ENCODE data around the gene FYN.
"Not testable (repeated sequence)": the region's sequence is repeated elsewhere in the genome, so short reads cannot be mapped to it uniquely, and the experiment has no call there.

The FYN gene

DNA sequence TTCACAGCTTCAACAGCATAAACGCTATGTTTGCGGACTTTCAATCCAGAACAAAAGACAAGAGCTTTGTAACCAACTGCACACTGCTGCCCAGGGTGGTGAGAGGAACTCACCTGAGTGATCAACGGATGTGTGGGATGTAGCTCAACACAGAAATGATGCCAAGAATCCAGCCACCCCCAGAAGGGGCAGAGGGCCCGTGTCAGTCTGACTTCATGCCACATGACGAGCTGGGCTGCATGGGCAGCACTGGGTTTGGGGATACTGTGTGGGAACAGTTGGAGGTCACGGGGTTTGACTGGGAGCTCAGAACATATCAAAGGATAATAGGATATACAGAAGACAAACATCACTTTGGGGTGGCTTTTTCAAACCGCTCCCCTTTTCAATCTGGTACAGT lies 188.2 kb downstream of the FYN start:
- Histone ChIP-seq H3K36me3 (ENCODE audit: control insufficient read depth, insufficient read depth, low read length) (peaks cover 42% of the 10 kb centered on the region), H3K4me1 (ENCODE audit: control insufficient read depth, insufficient read depth, low read length) (peaks cover 7% of the 10 kb centered on the region), H3K27ac (ENCODE audit: low read depth, low read length) (no peak overlapping the region), H3K27me3 (ENCODE audit: control insufficient read depth, insufficient read depth, low read length) (no peaks in the 10 kb centered on the region), H3K9me3 (ENCODE audit: control insufficient read depth, insufficient read depth, low read length) (no peaks in the 10 kb centered on the region), H3K9ac (ENCODE audit: low read depth, low read length) (no peak overlapping the region), H3K4me3 (ENCODE audit: low read depth, low read length) (no peak overlapping the region)

DNA sequence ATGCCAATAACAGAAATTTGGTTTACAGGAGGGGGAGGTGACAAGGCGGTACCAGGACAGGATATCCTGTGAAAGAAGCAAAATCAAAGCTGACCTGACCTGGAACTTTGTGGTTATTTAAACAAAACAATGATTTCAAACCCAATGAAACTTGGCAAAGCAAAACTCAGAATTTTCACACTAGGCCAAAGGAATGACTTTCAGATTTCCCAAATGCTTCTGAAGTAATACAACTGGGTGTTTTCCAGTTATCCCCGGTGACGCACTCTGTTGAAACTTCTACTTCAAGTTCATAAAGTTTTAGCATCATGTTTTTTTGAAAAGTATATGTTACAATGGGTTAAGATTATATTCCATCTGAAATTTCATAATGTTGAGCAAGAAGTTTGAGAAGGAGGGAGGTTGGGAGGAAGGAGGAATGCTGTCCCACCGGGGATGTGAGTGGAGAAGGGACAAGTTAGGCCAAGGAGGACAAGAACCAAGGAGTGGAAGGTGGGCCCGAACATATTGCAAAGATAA lies 189.4 kb downstream of the FYN start:
- Histone ChIP-seq H3K4me3 (ENCODE audit: low read depth, low read length) (no peak overlapping the region), H3K36me3 (ENCODE audit: control insufficient read depth, insufficient read depth, low read length) (peaks cover 33% of the 10 kb centered on the region), H3K4me1 (ENCODE audit: control insufficient read depth, insufficient read depth, low read length) (peaks cover 7% of the 10 kb centered on the region)

DNA sequence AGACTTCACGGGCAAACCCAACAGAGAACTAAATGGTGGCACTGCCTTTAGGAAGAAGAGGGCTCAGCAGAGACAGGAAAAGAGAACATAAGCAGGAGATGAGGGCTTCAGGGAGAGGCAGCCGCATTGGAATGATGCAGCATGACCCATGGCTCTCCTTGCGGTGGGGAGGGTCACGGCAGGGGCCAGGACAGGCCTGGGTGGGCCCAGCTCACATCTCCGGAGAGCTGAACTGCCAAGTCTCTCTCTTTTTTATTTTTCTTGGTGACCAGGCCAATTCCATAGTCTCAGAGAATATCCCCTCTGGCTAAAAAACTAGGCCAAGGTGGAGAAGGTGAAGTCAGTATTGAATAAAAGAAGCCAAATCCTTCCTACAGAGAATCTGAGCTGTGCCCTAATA lies 190.1 kb downstream of the FYN start:
- Histone ChIP-seq H3K9ac (ENCODE audit: low read depth, low read length) (no peak overlapping the region), H3K36me3 (ENCODE audit: control insufficient read depth, insufficient read depth, low read length) (peaks cover 27% of the 10 kb centered on the region), H3K27me3 (ENCODE audit: control insufficient read depth, insufficient read depth, low read length) (no peaks in the 10 kb centered on the region), H3K9me3 (ENCODE audit: control insufficient read depth, insufficient read depth, low read length) (no peaks in the 10 kb centered on the region), H3K4me3 (ENCODE audit: low read depth, low read length) (no peak overlapping the region), H3K27ac (ENCODE audit: low read depth, low read length) (no peak overlapping the region), H3K4me1 (ENCODE audit: control insufficient read depth, insufficient read depth, low read length) (peaks cover 7% of the 10 kb centered on the region)

More for the DNA sequence above, 189.4 kb downstream of the FYN start:
- Histone ChIP-seq H3K9me3 (ENCODE audit: control insufficient read depth, insufficient read depth, low read length) (no peaks in the 10 kb centered on the region), H3K27me3 (ENCODE audit: control insufficient read depth, insufficient read depth, low read length) (no peaks in the 10 kb centered on the region), H3K27ac (ENCODE audit: low read depth, low read length) (no peak overlapping the region), H3K9ac (ENCODE audit: low read depth, low read length) (no peak overlapping the region)

DNA sequence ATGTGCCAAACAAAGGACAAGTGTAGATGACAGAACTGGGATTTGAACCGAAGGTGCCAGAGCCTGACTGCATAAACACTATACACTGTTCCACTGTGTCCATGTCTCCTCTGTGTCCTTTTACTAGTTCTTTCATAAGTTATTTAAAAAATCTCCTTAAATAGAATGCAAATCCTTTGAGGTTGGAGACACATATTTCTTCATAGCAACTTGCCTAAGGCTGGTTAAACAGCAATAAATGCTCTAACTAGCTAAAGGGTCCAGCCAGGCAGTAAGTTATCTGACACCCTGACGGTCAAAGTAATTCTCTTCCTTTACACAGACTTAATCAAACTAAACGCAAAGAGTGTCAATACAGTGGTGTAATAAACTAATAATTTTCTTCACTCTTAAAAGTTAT lies 191.4 kb downstream of the FYN start:
- no peak overlapping the region for H3K9ac ChIP-seq (ENCODE audit: low read depth, low read length)
- H3K9me3 ChIP-seq (ENCODE audit: control insufficient read depth, insufficient read depth, low read length), result no peaks in the 10 kb centered on the region
- H3K4me1 ChIP-seq (ENCODE audit: control insufficient read depth, insufficient read depth, low read length), result peaks cover 20% of the 10 kb centered on the region
- no peak overlapping the region for H3K27ac ChIP-seq (ENCODE audit: low read depth, low read length)
- no peak overlapping the region for H3K4me3 ChIP-seq (ENCODE audit: low read depth, low read length)
- no peaks in the 10 kb centered on the region for H3K27me3 ChIP-seq (ENCODE audit: control insufficient read depth, insufficient read depth, low read length)
- peaks cover 23% of the 10 kb centered on the region for H3K36me3 ChIP-seq (ENCODE audit: control insufficient read depth, insufficient read depth, low read length)

DNA sequence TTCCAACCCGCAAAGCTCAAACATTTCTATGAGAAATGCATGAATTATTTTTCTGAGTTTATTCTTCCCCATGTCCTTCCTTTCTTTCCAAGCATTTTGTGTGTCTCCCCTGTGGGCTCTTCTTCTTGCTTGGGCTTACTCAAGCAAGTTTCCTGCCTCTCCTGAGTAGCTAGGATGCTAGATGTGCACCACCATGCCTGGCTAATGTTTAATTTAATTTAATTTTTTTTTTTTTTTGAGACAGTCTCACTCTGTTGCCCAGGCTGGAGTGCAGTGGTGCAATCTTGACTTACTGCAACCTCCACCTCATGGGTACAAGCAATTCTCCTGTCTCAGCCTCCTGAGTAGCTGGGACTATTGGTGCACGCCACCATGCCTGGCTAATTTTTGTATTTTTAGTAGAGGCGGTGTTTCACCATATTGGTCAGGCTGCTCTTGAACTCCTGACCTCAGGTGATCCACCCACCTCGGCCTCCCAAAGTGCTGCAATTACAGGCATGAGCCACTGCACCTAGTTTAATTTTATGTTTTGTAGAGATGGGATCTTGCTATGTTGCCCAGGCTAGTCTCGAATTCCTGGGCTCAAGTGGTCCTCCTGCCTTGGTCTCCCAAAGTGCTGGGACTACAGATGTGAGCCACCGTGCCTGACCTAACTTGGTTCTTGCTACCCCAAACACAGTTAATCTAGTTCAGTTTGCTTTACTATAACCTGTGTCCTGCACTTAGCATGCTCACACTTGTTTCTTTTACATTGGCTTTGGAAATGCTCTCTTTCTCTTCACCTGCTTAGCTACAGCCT lies 192.2 kb downstream of the FYN start:
- not testable (repeated sequence) for H3K27ac ChIP-seq (ENCODE audit: low read depth, low read length); H3K4me3 ChIP-seq (ENCODE audit: low read depth, low read length); H3K9me3 ChIP-seq (ENCODE audit: control insufficient read depth, insufficient read depth, low read length); H3K9ac ChIP-seq (ENCODE audit: low read depth, low read length); H3K27me3 ChIP-seq (ENCODE audit: control insufficient read depth, insufficient read depth, low read length)
- peaks cover 23% of the 10 kb centered on the region for H3K36me3 ChIP-seq (ENCODE audit: control insufficient read depth, insufficient read depth, low read length)
- peaks cover 17% of the 10 kb centered on the region for H3K4me1 ChIP-seq (ENCODE audit: control insufficient read depth, insufficient read depth, low read length)

DNA sequence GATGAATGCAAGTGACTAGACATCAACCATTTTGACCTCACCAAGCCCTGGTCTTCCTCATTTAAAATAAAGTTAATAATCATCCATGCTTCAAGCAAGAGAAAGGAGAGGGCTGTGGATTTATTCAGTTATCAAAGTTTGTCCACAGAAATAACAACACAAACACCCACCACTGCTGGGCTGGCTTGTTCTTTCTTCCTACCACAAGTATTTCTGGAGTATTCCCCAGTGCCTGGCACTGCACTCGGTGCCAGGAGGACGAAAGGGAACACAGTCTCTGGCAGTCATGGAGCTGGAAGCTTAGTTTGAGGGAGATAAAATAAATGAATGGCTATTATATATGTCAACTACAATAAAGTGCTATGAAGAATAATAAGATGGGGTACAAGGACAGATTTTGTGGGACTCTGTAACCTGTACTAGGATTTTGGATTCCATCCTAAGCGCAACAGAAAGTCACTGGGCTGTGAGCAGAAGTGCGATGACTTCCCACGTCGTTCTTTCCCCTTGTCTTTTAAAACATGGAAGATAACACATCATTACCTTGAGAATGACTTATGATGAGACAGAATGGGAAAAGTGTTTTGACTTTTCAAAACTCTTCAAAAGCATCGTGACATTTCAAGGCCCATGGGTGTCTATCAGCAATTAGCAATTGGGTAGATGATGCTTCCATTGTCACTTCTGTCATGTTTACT lies 193.1 kb downstream of the FYN start:
- Histone ChIP-seq H3K9me3 (ENCODE audit: control insufficient read depth, insufficient read depth, low read length) (no peaks in the 10 kb centered on the region), H3K27ac (ENCODE audit: low read depth, low read length) (no peak overlapping the region), H3K4me1 (ENCODE audit: control insufficient read depth, insufficient read depth, low read length) (peaks cover 17% of the 10 kb centered on the region), H3K36me3 (ENCODE audit: control insufficient read depth, insufficient read depth, low read length) (peaks cover 18% of the 10 kb centered on the region), H3K4me3 (ENCODE audit: low read depth, low read length) (no peak overlapping the region), H3K9ac (ENCODE audit: low read depth, low read length) (no peak overlapping the region), H3K27me3 (ENCODE audit: control insufficient read depth, insufficient read depth, low read length) (no peaks in the 10 kb centered on the region)

DNA sequence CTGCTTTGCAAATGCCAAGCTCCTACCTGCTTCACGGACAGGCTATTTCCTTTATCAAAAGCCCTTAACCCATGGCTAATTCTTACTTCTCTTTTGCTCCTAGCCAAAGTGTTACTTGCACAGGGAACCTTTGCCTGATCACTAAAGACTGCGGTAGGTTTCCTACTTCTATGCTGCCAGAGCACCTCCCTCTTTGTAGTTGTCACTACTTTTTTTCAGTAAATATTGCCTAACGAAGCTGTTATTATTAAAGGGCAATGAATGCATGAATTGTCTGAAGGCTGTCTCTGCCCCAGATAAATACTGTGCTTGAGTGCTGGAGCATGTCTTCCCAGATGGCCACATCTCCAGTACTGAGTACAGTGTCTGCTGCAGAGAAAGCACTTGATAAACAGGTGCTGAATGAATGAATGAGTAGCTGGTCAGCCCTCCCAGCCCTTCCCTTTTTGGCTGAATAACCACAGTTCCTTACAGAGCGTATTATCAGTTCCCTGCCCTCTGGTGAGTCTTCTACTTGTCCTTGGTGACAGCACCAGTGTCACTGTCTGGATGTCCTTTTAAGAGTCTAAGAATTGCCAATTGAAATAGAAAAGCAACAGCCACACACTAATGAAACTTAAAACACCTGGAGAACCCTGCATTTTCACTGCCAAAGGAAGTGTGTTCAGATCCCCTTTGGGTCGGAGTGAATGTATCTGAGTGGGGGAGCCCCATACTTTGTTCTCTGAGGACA lies 194.0 kb downstream of the FYN start:
- Histone ChIP-seq H3K27me3 (ENCODE audit: control insufficient read depth, insufficient read depth, low read length) (no peaks in the 10 kb centered on the region), H3K36me3 (ENCODE audit: control insufficient read depth, insufficient read depth, low read length) (peaks cover 18% of the 10 kb centered on the region), H3K9me3 (ENCODE audit: control insufficient read depth, insufficient read depth, low read length) (no peaks in the 10 kb centered on the region), H3K9ac (ENCODE audit: low read depth, low read length) (no peak overlapping the region), H3K27ac (ENCODE audit: low read depth, low read length) (no peak overlapping the region), H3K4me1 (ENCODE audit: control insufficient read depth, insufficient read depth, low read length) (peaks cover 17% of the 10 kb centered on the region), H3K4me3 (ENCODE audit: low read depth, low read length) (no peak overlapping the region)

DNA sequence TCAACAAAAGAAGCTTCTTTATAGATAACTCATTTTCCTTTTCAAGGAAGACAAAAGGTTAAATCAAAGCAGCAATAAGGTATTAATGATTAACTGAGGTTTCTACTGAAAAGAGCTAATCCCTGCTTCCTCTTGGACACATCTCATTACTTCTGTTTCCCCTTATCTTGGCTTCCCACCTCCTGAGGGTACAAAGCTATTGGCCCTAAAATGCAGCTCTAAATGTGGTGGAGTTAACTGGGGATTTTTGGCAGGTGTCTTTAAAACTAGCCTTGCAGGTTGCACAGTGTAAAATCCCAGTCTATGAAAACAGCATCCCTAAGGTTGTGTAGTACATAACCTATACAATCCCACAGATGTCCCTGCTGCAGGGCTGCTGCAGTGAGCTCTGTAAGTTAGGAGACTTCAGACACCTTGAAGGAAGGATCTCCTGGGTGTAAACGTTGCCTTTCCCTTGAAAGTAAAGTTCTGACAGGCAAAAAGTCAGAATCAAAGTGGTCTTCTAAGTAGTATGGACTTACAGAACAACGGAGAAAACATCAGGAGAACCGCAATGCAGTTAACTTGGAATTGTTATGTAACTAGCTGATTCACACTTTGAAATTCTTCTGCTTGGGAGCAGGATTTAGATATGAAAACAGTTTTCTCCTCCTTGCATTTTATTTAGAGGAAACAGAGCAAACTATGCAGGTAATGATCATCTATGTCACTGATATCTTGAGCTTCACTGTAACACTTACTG lies 195.8 kb downstream of the FYN start:
- peaks cover 21% of the 10 kb centered on the region for H3K36me3 ChIP-seq (ENCODE audit: control insufficient read depth, insufficient read depth, low read length)
- H3K4me3 ChIP-seq (ENCODE audit: low read depth, low read length), result no peak overlapping the region
- no peak overlapping the region for H3K9ac ChIP-seq (ENCODE audit: low read depth, low read length)
- H3K4me1 ChIP-seq (ENCODE audit: control insufficient read depth, insufficient read depth, low read length), result peaks cover 27% of the 10 kb centered on the region
- H3K9me3 ChIP-seq (ENCODE audit: control insufficient read depth, insufficient read depth, low read length), result no peaks in the 10 kb centered on the region
- peak overlapping the region; percentile 31 for H3K27ac ChIP-seq (ENCODE audit: low read depth, low read length)
- H3K27me3 ChIP-seq (ENCODE audit: control insufficient read depth, insufficient read depth, low read length), result no peaks in the 10 kb centered on the region

DNA sequence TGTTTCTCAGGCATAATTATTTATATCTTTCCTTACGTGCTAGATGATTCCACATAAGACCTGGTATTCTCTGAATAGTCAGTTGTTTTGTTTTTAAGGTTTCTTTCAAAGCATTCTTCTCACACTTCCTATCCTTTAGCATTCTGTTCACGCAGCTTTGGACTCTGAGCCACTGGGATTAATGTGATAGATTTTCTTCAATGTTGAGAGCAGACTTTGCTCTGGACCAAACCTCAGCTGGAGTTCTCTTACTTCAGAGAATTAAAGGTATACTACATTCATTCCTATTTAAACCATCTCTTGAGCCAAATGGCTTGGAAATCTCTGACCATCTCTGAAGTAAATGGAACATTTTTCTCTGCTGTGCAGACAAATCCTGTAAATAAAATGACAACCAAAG lies 196.9 kb downstream of the FYN start:
- peaks cover 31% of the 10 kb centered on the region for H3K4me1 ChIP-seq (ENCODE audit: control insufficient read depth, insufficient read depth, low read length)
- no peaks in the 10 kb centered on the region for H3K9me3 ChIP-seq (ENCODE audit: control insufficient read depth, insufficient read depth, low read length)
- H3K27me3 ChIP-seq (ENCODE audit: control insufficient read depth, insufficient read depth, low read length), result no peaks in the 10 kb centered on the region
- H3K36me3 ChIP-seq (ENCODE audit: control insufficient read depth, insufficient read depth, low read length), result peaks cover 30% of the 10 kb centered on the region
- no peak overlapping the region for H3K27ac ChIP-seq (ENCODE audit: low read depth, low read length)
- H3K9ac ChIP-seq (ENCODE audit: low read depth, low read length), result no peak overlapping the region
- H3K4me3 ChIP-seq (ENCODE audit: low read depth, low read length), result no peak overlapping the region

DNA sequence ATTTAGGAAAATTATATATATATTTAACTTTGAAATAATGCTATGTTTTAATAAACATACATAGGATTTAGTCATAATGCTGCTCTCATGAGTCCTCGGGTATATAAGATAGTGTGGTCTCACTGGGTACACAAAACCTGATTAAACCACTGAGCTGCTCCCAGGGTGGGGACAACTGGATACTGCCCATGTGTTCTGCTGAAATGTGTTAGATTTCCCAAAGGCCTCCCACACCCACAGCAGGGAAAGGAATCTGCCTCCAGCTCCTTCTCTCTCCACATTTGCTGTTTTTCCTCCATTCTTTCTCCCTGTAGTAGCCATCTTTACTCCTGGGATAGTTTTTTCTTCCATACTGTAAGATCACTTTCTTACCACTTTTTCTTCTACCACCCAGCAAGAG lies 198.4 kb downstream of the FYN start:
- Histone ChIP-seq H3K27me3 (ENCODE audit: control insufficient read depth, insufficient read depth, low read length) (no peaks in the 10 kb centered on the region), H3K4me1 (ENCODE audit: control insufficient read depth, insufficient read depth, low read length) (peaks cover 31% of the 10 kb centered on the region), H3K36me3 (ENCODE audit: control insufficient read depth, insufficient read depth, low read length) (peaks cover 29% of the 10 kb centered on the region), H3K4me3 (ENCODE audit: low read depth, low read length) (no peak overlapping the region), H3K9ac (ENCODE audit: low read depth, low read length) (no peak overlapping the region), H3K9me3 (ENCODE audit: control insufficient read depth, insufficient read depth, low read length) (no peaks in the 10 kb centered on the region), H3K27ac (ENCODE audit: low read depth, low read length) (no peak overlapping the region)

Data from HUES48 (cell line).